ENCODE data around the gene FAM107B.
A peak's percentile ranks its signal among the peaks of the same experiment; 100 is the strongest.

FAM107B gene

DNA sequence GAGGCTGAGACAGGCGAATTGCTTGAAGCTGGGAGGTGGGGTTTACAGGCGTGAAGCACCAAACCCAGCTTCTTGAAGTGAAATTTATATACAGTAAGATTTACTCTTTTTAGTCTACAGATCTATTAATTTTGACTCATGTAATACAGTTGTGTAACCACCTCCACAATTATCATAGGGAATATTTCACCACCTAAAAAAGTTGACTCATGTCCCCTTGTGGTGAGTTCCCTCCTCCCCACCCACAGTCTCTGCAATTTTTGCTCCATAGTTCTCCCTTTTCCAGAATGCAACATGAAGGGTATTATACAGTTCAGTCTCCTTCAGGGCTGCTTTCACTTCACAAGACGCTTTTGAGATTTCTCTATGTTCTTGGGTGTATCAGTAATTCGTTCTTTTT, 156.8 kb downstream of the FAM107B start:
- peak; percentile 27 for DNase-seq

- no peak for DNase-seq
Observed at GRCh38 chr10:14616955-14617730, 157.6 kb downstream of the FAM107B start.

- no peak for DNase-seq
Observed at GRCh38 chr10:14616465-14616864, 158.2 kb downstream of the FAM107B start.

DNA sequence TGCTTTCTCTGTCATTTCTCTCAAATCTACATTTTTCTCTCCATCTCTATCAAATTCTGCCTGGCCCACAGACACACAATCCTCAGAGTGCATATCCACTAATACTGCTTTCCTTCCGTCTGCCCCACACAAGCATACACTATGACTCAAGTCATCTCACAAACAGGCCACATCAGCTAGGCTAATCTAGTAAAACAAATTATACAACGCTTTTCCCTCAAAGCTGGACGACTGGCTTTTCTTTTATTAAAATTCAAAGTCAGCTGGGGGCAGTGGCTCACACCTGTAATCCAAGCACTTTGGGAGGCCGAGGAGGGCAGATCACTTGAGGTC, 161.1 kb downstream of the FAM107B start:
- DNase-seq = no peak

DNA sequence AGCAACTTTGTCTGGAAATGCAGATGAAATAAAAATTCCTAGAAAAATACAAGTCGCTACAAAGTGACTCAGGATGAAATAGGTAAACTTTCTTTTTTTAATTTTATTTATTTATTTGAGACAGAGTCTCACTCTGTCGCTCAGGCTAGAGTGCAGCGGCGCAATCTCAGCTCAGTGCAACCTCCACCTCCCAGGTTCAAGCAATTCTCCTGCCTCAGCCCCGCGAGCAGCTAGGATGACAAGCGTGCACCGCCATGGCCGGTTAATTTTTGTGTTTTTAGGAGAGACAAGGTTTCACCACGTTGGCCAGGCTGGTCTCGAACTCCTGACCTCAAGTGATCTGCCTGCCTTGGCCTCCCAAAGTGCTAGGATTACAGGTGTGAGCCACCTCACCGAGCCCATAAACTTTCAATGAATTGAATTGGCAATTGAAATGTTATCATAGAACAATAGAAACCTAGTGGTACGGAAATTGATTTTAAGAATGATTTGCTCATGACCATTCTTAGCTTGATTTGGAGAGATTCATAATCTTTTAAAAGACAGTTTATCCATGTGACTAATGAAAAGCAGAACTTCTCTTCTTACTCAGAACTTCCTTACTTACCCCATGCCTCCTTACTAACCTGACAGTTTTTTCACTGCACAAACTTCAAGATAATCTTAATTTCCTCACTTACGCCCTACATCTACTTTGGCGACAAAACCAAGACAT, 161.7 kb downstream of the FAM107B start:
- DNase-seq = no peak

GRCh38 chr10:14611968-14612693, 162.6 kb downstream of the FAM107B start:
- no peak for DNase-seq

DNA sequence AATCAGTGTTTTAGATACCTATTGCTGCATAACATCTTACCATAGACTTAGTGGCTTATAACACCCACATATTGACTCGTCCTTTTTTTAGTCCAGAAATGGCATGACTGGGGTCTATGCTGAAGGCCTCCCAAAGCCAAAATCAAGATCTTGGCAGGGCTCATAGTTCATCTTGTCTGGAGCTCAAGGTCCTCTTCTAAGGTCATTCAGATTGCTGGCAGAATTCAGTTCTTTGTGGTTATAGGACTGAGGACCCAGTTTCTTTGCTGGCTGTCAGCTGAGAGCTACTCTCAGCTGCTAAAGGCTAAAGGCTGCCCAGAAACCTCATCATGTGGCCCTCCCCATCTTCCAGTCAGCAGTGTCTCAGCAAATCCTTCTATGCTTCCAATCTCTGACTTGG, 165.5 kb downstream of the FAM107B start:
- no peak for DNase-seq

DNA sequence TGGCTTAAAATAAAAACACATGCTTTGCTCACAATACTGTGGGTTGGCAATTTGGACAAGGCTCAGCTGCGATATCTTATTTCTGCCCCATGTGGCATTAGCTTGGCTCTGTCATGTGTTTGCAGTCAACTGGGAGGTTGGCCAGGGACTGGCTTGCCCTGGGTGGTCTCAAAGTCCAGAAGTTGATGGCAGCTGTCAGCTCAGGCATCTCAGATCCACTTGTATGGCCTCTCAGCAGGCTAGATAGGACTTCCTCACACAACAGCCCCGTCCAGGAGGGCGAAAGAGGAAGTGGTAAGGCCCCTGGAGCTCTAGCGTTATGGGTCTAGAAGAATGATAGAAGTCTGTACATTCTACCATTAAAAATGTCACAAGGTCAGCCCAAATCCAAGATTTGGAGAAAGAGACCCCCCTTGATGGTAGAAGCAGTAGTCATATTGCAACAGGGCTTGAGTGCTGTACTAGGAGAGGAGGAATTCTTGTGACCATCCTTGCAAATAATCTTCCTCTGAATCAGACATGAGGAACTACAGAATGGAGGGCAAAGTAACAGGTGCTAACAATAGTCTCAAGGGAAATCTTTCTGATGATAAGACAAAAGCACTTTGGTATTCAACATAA, 166.2 kb downstream of the FAM107B start:
- no peak for DNase-seq

DNA sequence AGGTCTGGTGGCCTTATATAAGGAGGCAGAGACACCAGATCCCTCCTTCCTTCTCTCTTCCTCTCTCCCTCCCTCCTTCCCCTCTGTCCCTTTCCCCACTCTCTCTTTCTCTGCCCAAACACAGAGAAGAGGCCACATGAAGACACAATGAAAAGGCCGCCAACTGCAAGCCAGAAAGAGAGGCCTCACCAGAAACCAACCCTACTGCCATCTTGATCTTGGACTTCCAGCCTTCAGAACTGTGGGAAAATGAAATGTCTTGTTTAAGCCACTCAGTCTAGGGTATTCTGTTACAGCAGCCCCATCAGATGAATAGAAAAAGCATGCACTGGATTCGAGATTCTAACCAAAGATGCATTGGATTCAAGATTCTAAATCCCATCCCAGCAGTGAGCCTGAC, 168.1 kb downstream of the FAM107B start:
- DNase-seq = no peak

GRCh38 chr10:14605231-14605925, 169.3 kb downstream of the FAM107B start:
- DNase-seq = peak; percentile 39

GRCh38 chr10:14604181-14605142, 170.2 kb downstream of the FAM107B start:
- DNase-seq = peak; percentile 67

DNA sequence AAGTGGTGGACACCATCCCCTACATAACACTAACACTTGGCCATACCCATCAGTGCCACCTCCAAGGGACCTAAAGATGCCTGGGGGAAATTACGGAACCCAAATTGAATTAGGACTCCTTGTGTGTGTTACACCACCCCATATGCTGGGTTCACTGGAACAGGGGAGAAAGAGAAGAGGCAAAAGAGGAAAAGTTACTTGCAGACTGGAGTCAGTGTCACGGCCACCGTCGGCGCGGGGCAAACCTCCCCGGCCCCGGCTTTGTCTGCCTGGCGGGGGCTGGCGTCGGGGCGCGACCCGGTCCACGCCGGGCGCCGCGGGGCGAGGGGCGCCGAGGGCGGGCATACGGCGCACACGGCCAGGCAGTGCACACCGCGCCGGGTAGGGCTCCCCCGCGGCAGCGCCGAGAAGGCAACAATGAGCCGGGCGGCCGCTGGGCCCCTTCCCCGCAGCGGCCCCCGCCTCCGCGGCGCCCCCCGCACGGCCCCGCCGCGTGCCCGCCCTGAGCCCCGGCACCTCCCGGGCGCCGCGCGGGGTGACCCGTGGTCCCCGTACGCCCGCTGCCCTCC, 171.1 kb downstream of the FAM107B start:
- peak; percentile 12 for DNase-seq

DNA sequence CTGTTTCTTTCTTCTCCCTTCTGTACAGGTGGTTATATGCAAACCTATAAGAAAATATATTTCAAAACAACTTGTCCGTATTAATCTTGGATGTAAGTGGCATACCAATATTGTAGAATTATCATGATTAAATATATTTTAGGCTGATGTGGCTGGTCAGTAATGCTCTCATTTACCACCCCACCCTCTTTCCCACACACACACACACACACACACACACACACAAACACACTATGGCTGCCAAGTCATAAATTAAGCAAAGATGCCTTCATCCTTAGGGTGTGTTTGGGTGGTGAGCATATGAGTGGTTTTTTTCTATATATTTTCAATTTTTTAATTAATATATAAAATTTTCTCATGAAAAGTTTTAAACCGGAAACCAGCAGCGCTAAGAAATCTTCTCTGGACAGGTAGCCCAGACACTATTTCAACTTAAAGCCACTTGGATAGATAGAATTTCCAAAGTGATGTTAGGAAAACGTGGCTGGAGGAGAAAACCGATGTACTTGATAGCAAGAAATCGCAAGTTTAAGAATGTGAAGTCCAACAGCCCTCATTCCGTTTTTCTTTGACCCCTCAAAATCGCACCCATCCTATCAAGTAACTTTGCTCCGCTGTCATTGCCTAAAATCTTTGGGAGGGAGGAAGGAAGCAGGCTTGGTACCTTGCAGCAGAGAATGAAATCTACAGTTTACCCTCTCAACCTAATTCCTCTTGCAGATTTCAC, 171.7 kb downstream of the FAM107B start:
- DNase-seq = no peak

DNA sequence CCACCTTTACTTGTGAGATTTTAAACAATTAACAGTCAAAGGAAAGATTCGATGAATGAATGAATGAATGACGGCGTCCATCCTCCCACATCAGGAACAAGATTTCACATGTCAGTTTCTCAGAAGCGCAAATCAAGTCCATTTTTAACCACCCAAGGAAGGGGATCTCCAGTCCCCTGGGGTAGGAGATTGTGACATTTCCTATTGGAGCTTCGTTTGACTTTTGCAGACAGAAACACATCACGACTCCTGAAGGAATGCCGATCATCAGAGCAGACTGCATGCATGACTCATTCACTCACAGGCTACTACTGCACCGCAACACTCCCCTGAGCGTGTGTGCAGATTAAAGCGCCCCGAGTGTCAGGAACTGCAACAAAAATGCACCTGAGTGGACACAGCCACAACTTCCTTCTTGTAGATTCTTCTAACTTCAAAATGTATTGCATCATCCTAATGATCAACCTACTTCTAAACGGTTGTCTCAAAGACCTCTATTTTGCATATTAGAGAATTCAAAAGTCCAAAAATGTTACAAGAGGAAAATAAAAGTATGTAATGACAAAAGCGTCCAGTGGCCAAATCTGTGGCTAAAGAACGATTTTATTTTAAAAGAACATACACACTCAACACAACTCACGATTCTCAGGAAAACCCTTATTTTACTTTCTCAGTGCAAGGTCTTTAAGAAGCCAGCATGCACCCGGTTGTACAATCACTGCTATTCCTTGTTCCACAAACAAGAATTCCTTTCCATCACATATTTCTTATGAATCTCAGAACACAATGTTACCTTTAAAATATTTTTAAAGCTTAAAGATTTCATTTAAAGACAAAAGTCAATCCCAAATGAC, 172.6 kb downstream of the FAM107B start:
- DNase-seq = peak; percentile 90

DNA sequence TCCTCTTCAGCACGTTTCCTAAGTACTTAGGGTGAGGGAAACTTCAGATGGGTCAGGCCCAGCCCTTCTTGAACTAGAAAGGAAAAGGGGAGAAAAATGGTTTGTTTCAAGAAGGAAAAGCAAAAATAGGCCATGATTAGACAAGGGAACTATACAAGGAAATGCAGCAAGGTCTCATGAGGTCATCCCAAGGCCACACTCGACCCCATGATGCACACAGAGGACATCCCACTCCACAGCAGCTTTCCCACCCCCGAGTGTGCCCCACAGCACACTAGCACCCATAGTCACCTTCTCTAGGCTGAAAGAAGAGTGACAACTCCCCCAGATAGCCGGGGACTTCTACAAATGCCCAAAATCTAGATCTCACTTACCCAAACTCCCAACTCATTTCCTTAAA, 173.4 kb downstream of the FAM107B start:
- no peak for DNase-seq

DNA sequence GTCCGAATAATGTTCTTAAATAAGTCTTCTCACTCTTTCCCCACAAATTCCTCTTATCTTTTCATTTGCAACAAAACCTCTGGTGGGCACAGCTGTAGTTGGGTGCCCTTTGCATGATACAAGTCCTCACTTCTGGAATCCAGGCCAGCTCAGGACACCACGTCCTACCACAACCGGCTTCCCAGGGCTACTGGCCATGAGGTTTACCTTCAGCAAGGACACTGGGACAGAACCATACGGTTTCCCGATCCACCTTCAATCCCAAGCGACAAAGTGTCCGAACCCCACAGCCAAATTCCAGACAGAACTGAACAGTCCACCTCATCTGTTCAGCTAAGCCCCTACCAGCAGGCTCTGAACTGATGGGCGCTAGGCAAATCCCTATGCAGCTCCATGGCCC, 174.6 kb downstream of the FAM107B start:
- DNase-seq = no peak

- DNase-seq = no peak
Observed at GRCh38 chr10:14598809-14599764, 175.6 kb downstream of the FAM107B start.

DNA sequence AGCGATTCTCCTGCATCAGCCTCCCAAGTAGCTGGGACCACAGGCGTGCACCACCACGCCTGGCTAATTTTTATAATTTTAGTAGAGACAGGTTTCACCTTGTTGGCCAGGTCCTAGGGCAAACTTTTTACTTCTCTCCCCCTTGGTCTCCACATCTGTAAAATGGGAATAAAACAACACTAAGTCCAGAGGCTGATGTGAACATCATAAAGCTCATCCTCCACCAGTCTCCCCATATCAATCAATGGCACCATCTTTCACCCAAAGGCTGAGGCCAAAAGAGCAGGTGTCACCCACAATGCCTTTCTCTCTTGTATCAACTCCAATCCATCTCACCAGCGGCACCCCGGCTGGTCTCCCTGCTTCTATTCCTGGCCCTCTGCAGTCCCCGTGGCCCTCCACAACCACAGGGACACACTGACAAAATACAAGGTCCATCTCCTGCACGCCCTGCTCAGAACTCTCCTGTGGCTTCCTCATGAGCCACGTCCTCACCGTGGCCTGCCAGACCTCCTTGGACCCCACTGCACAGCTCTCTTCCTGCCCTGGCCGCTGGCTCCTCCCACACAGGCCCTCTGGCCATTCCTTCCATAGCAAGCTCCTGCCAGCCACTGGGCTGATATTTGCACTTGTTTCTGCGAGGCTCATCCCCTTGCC, 179.0 kb downstream of the FAM107B start:
- no peak for DNase-seq

All from NCI-H226 (cell line).